Right lobe of liver (tissue), 6 donors: Measurements from ENCODE around the gene SH3RF3. TPM values are rescaled to one million over a fixed set of nuclear protein-coding genes. Genes with fewer than 3 reads are reported as not detected.
A peak's percentile ranks its signal among the peaks of the same experiment; 100 is the strongest.

Experiments used
- ATAC-seq, 4 donors: fragments of 200-7000 bp; cut with Tn5 transposase; one replicate each; pipeline ENCODE4 v1.9.1; 2020; ENCODE audit warnings: mild to moderate bottlenecking in 4 of 4, moderate library complexity in 4 of 4
- DNase-seq, 3 donors: peaks; one replicate each; pipeline ENCODE4 v3.0.0-alpha.2; 2020
- H3K27ac ChIP-seq, 3 donors: fragments of 200-600 bp; one replicate each; pipeline ENCODE4 v1.8.0; 2022
- H3K27me3 ChIP-seq, 2 donors: fragments of 200-600 bp; one replicate each; pipeline ENCODE4 v1.8.0; 2022
- H3K36me3 ChIP-seq, 4 donors: fragments of 200-600 bp; sonication (generic) in 1 of 4; one replicate each; pipeline versions ENCODE4 v1.5.1 to v1.8.0; 2017 to 2022; ENCODE audit warnings: control low read depth in 1 of 4
- H3K4me1 ChIP-seq, 4 donors: fragments of 200-600 bp; sonication (generic) in 1 of 4; one replicate each; pipeline versions ENCODE4 v1.5.1 to v1.8.0; 2017 to 2022; ENCODE audit warnings: control low read depth in 1 of 4
- H3K4me3 ChIP-seq, 3 donors: fragments of 200-600 bp; one replicate each; pipeline ENCODE4 v1.8.0; 2022
- H3K9me3 ChIP-seq, 4 donors: fragments of 200-600 bp; sonication (generic) in 1 of 4; one replicate each; pipeline versions ENCODE4 v1.5.1 to v1.8.0; 2017 to 2022; ENCODE audit warnings: control low read depth in 1 of 4
- POLR2A ChIP-seq: fragments of 450-650 bp; IDR thresholded peaks from one replicate; pipeline ENCODE4 v1.6.1; 2017; ENCODE audit warnings: antibody characterized with exemption, mild to moderate bottlenecking
- WGBS: methylation state at CpG from one replicate; pipeline ENCODE4 v1.1.6; 2018; ENCODE audit warnings: low coverage, low lambda C conversion rate; ENCODE audit not compliant: insufficient coverage; ENCODE audit errors: missing lambda C conversion rate; 5-methylcytosine and 5-hydroxymethylcytosine counted together
- intact Hi-C, 2 donors: fragments of 100-400 bp; cut with DNase I; formaldehyde crosslinking; loops; one replicate each; pipeline versions ENCODE4 v1.11.2 to v1.14.1; 2022
- total RNA-seq, 6 experiments: library from RNA; depleted of rRNA in 2 of 6; stranded (reverse); fragments of >200 nt in 2 of 6; fragmentation: NEBNext Ultra II Directional in 3 of 6; extraction: Animal tissue kit (Norgen Biotek cat#: 25700) in 3 of 6; gene quantifications; one replicate each; pipeline versions ENCODE4 v1.1.0 to v1.2.4, GENCODE V29; 2016 to 2023
- TF ChIP-seq, protein P1 (sequence below), 4 donors: fragments of 200-600 bp in 3 of 4; fragments of 450-650 bp in 1 of 4; IDR thresholded peaks; one replicate each; pipeline versions ENCODE4 v1.5.1 to v1.8.0; 2016 to 2022; ENCODE audit warnings: antibody characterized with exemption in 4 of 4, mild to moderate bottlenecking in 2 of 4
- donor health status: DM: no; HTN: yes; CAD: no.
- donor health status: DM: no; HTN: no; CAD: no.
- donor health status: DM: no; HTN: no; CAD: no.
- donor health status: DM: no; HTN: yes; CAD: no.
- donor health status: DM: no; HTN: yes; CAD: no.

The SH3RF3 gene
- total RNA-seq, 6 experiments from 2014 or later: 0.68 to 1.6 (median 1.2) TPM

- no peaks in the 10 kb centered on the region for H3K27me3 ChIP-seq
- no peaks in the 10 kb centered on the region for H3K36me3 ChIP-seq
- TF ChIP-seq, protein P1, sequence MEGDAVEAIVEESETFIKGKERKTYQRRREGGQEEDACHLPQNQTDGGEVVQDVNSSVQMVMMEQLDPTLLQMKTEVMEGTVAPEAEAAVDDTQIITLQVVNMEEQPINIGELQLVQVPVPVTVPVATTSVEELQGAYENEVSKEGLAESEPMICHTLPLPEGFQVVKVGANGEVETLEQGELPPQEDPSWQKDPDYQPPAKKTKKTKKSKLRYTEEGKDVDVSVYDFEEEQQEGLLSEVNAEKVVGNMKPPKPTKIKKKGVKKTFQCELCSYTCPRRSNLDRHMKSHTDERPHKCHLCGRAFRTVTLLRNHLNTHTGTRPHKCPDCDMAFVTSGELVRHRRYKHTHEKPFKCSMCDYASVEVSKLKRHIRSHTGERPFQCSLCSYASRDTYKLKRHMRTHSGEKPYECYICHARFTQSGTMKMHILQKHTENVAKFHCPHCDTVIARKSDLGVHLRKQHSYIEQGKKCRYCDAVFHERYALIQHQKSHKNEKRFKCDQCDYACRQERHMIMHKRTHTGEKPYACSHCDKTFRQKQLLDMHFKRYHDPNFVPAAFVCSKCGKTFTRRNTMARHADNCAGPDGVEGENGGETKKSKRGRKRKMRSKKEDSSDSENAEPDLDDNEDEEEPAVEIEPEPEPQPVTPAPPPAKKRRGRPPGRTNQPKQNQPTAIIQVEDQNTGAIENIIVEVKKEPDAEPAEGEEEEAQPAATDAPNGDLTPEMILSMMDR (IDR thresholded peaks at IDR 0.05): no peak
- no peak for TF ChIP-seq POLR2A
- DNase-seq: no peak
- intact Hi-C loops: no loop called here
- H3K4me3 ChIP-seq: no peak overlapping the region
- 90% methylated on average over 5 of the region's 6 CpGs for WGBS
- no peak for ATAC-seq
- no peak overlapping the region for H3K27ac ChIP-seq
- H3K9me3 ChIP-seq: no peaks in the 10 kb centered on the region
- H3K4me1 ChIP-seq: no peaks in the 10 kb centered on the region
Measured at GRCh38 chr2:109342930-109343329, 213.9 kb downstream of the SH3RF3 start.

GRCh38 chr2:109343460-109343859, 214.5 kb downstream of the SH3RF3 start:
- WGBS: 74% methylated on average over 4 of the region's 5 CpGs
- no peaks in the 10 kb centered on the region for H3K4me1 ChIP-seq
- H3K27ac ChIP-seq: no peak overlapping the region
- DNase-seq (no peak), ATAC-seq (no peak)
- no peak for TF ChIP-seq POLR2A
- TF ChIP-seq, protein P1 (IDR thresholded peaks at IDR 0.05): no peak
- no peaks in the 10 kb centered on the region for H3K9me3 ChIP-seq
- intact Hi-C loops: no loop called here
- H3K27me3 ChIP-seq: no peaks in the 10 kb centered on the region
- no peaks in the 10 kb centered on the region for H3K36me3 ChIP-seq
- no peak overlapping the region for H3K4me3 ChIP-seq

DNA sequence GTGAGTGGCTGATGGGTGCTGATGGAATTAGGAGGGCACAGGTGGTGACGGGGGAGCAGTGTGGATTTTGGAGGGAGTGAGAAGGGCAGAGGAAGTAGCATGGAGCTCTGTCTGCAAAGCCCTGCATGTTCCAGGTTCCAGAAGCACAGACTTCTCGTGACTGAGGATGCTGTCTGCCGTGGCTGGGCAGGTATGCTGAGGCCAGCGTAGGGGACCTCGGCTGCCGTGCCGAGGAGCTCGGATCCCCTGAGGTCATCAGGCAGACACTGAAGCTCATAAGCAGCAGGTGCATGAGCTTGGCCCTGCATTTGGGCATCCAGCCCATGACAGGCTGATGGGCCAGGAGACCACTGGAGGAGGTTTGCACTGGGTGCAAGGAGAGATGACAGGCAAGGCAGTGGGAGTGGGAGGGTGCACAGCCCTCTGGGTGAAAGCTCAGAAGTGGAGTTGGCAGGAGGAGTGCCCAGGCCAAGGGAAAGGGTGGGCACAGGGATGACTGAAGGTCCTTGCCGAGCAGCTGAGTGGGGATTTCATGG, 215.3 kb downstream of the SH3RF3 start:
- Histone ChIP-seq H3K27me3 (no peaks in the 10 kb centered on the region), H3K9me3 (no peaks in the 10 kb centered on the region), H3K27ac (no peak overlapping the region), H3K4me1 (no peaks in the 10 kb centered on the region), H3K4me3 (no peak overlapping the region), H3K36me3 (no peaks in the 10 kb centered on the region)
- DNase-seq (no peak), ATAC-seq (no peak)
- 100% methylated on average over 1 of the region's 9 CpGs for WGBS
- intact Hi-C loops: no loop called here
- no peak for TF ChIP-seq POLR2A

DNA sequence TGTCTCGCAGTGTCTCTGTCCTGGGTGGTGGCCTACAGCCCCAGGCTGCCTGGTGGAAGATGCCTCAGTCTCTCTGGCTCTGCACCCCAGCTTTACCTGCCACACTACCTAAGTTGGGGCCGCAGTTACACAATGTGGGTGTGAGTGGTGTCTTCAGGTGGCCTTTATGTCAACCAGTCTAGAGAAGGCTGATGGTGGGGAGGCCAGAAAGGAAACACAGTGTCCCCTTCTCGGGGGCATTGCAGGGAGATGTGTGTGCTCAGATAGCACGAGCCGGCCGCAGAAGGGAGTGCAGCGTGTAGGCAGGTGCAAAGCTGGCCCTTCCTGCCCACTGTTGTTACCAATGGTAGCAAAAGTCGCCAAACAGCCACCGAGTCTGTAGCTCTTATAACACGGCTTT, 216.1 kb downstream of the SH3RF3 start:
- H3K4me3 ChIP-seq: no peak overlapping the region
- TF ChIP-seq, protein P1 (IDR thresholded peaks at IDR 0.05): no peak
- no peak for TF ChIP-seq POLR2A
- WGBS: 93% methylated on average over 8 of the region's 10 CpGs
- H3K36me3 ChIP-seq: no peaks in the 10 kb centered on the region
- H3K27me3 ChIP-seq: no peaks in the 10 kb centered on the region
- H3K4me1 ChIP-seq: no peaks in the 10 kb centered on the region
- intact Hi-C loops: no loop called here
- DNase-seq: no peak
- H3K9me3 ChIP-seq: no peaks in the 10 kb centered on the region
- no peak overlapping the region for H3K27ac ChIP-seq
- no peak for ATAC-seq

GRCh38 chr2:109345653-109346480, 216.9 kb downstream of the SH3RF3 start:
- intact Hi-C loops: no loop called here
- no peaks in the 10 kb centered on the region for H3K9me3 ChIP-seq
- no peaks in the 10 kb centered on the region for H3K36me3 ChIP-seq
- TF ChIP-seq, protein P1 (IDR thresholded peaks at IDR 0.05): peak in 1 of 4 donors; percentile 25
- TF ChIP-seq POLR2A: no peak
- WGBS: 53% methylated on average over 11 of the region's 13 CpGs
- no peak overlapping the region for H3K4me3 ChIP-seq
- no peaks in the 10 kb centered on the region for H3K4me1 ChIP-seq
- ATAC-seq: peak; percentile 66 to 80 (median 74)
- no peaks in the 10 kb centered on the region for H3K27me3 ChIP-seq
- no peak overlapping the region for H3K27ac ChIP-seq
- DNase-seq: peak in 2 of 3 donors; percentile 52 to 81
